GM23338 (cell line): ENCODE measurements around the gene SMR3B.

ENCODE experiments used
- CREB1 ChIP-seq: fragments of 250-450 bp; sonication (Bioruptor Pico); IDR thresholded peaks from 2 replicates; pipeline ENCODE4 v1.5.0; 2020; ENCODE audit warnings: low read depth, mild to moderate bottlenecking, moderate library complexity
- EZH2 ChIP-seq: fragments of 200-600 bp; sonication (generic); IDR thresholded peaks from one replicate; pipeline ENCODE4 v1.8.0; 2017; ENCODE audit warnings: antibody characterized with exemption, mild to moderate bottlenecking, low read depth; ENCODE audit not compliant: unreplicated experiment
- EZH2phosphoT487 ChIP-seq: fragments of 200-600 bp; sonication (generic); IDR thresholded peaks from one replicate; pipeline ENCODE4 v1.8.1; 2018; ENCODE audit warnings: antibody characterized with exemption; ENCODE audit not compliant: unreplicated experiment
- JUNB ChIP-seq: IDR thresholded peaks from one replicate; pipeline ENCODE4 v1.6.1; 2016; ENCODE audit warnings: antibody characterized with exemption; ENCODE audit not compliant: unreplicated experiment
- POLR2AphosphoS5 ChIP-seq: IDR thresholded peaks from 2 replicates; pipeline ENCODE4 v1.6.1; 2016; ENCODE audit warnings: antibody characterized with exemption, low read depth
- REST ChIP-seq: IDR thresholded peaks from one replicate; pipeline ENCODE4 v1.6.1; 2018; ENCODE audit warnings: antibody characterized with exemption; ENCODE audit not compliant: unreplicated experiment
- ZNF114 ChIP-seq: fragments of 250-450 bp; sonication (Bioruptor Pico); IDR thresholded peaks from 2 replicates; pipeline ENCODE4 v1.5.0; 2020; ENCODE audit warnings: mild to moderate bottlenecking, moderate library complexity
- TF ChIP-seq, protein P1 (sequence below), 2 experiments: fragments of 200-600 bp in 1 of 2; sonication (generic) in 1 of 2; conservative IDR thresholded peaks; 2 replicates each; pipeline versions ENCODE4 v1.5.1 to v1.6.1; 2016 to 2017; ENCODE audit warnings: antibody characterized with exemption in 2 of 2, low read depth in 2 of 2, mild to moderate bottlenecking in 2 of 2, moderate library complexity in 1 of 2

DNA sequence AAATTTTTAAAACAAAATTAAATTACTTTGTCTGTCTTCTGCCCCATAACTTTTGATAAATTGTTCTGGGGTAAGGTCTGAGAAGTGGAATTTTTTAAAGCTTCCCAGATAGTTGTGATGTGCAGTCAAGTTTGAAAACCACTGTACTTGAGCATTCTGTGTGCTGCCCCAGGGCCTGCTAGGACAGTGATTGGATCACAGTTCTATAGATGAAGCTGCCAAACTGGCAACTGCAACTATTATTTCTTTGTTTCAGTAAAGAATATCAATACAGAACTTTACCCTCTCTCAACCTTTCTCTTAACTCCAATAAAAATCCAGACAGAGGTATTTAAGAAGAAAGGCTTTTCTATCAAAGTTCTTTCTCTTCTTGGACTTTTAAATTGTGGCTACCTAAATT, 14.6 kb downstream of the SMR3B start, which contains the start of gene OPRPN:
- TF ChIP-seq, protein P1, sequence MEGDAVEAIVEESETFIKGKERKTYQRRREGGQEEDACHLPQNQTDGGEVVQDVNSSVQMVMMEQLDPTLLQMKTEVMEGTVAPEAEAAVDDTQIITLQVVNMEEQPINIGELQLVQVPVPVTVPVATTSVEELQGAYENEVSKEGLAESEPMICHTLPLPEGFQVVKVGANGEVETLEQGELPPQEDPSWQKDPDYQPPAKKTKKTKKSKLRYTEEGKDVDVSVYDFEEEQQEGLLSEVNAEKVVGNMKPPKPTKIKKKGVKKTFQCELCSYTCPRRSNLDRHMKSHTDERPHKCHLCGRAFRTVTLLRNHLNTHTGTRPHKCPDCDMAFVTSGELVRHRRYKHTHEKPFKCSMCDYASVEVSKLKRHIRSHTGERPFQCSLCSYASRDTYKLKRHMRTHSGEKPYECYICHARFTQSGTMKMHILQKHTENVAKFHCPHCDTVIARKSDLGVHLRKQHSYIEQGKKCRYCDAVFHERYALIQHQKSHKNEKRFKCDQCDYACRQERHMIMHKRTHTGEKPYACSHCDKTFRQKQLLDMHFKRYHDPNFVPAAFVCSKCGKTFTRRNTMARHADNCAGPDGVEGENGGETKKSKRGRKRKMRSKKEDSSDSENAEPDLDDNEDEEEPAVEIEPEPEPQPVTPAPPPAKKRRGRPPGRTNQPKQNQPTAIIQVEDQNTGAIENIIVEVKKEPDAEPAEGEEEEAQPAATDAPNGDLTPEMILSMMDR (conservative IDR thresholded peaks at IDR 0.05; ENCODE audit: low read depth in 2 of 2) = no peak
- no peak for TF ChIP-seq EZH2
- no peak for TF ChIP-seq POLR2AphosphoS5
- TF ChIP-seq CREB1 (CRISPR knock-in tag) = no peak
- TF ChIP-seq REST = no peak
- TF ChIP-seq ZNF114 = no peak
- TF ChIP-seq EZH2phosphoT487 = no peak
- TF ChIP-seq JUNB = no peak
